SKM-1 treated with dmso at 0.1 percent for 144 hours (cell line): ENCODE data around the gene VPS29.
A peak's percentile ranks its signal among the peaks of the same experiment; 100 is the strongest.
"Not testable (repeated sequence)": the region's sequence is repeated elsewhere in the genome, so short reads cannot be mapped to it uniquely, and the experiment has no call there.

ENCODE experiments used
- DNase-seq: peaks from one replicate; lab custom pipeline; 2025; ENCODE audit not compliant: unreplicated experiment; lab: John Stamatoyannopoulos, UW

The VPS29 gene

DNA sequence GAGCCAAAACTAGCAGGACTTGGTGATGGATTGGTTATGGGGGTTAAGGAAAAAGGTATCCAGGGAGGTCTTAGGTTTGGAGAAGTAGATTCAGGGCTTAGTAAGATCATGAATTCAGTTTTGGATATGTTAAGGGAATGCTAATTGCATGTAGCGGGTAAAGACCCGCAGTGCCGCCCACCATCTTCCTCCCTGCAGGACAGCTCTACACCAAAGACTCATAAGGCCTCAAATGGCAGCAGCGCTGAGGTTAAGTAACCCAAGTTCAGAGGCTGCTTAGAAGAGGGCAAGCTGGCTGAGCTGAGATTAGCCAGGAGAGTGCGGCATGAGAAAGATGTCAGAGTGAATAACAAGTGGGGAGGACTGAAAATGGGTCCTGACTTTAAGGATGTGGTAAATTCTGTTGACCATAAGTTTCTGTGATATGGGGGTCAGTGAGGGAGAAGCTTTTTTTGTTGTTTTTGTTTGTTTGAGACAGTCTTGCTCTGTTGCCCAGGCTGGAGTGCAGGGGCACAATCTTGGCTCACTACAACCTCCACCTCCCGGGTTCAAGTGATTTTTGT, 26.4 kb upstream of the VPS29 start:
- no peak for DNase-seq

DNA sequence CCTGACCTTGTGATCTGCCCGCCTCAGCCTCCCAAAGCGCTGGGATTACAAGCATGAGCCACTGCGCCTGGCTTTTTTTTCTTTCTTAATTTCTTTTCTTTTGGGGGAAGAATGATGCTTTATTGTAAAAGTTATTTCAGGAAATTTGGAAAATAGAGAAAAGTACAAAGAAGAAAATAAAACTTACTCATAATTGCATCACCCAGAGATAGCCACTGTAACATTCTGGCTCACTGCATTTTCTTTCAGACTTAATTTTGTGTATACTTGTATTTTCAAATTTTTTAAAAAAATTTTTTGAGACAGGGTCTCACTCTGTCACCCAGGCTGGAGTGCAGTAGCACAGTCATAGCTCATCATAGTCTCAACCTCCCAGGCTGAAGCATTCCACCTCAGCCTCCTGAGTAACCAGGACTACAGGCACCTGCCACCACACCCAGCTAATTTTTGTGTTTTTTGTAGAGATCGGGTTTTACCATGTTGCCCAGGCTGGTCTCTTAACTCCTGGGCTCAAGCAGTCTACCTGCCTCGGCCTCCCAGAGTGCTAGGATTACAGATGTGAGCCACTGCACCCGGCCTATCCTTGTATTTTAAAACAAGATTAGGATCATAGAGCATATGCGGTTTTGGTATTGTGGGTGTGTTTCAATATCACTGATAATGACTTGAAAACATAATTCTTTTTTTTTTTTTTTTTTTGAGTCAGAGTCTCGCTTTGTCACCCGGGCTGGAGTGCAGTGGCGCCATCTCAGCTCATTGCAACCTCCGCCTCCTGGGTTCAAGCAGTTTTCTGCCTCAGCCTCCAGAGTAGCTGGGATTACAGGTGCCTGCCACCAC, 19.2 kb upstream of the VPS29 start:
- not testable (repeated sequence) for DNase-seq

DNA sequence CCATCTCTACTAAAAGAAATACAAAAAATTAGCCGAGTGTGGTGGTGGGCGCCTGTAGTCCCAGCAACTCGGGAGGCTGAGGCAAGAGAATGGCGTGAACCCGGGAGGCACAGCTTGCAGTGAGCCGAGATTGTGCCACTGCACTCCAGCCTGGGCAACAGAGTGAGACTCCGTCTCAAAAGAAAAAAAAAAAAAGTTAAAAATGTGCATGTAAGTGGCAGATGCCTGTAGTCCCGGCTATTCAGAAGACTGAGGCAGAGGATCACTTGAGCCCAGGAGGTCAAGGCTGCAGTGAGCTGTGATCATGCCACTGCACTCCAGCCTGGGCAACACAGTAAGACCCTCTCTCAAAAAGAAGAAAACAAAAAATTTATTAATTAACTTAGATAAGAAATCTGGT, 16.1 kb upstream of the VPS29 start:
- DNase-seq: not testable (repeated sequence)

DNA sequence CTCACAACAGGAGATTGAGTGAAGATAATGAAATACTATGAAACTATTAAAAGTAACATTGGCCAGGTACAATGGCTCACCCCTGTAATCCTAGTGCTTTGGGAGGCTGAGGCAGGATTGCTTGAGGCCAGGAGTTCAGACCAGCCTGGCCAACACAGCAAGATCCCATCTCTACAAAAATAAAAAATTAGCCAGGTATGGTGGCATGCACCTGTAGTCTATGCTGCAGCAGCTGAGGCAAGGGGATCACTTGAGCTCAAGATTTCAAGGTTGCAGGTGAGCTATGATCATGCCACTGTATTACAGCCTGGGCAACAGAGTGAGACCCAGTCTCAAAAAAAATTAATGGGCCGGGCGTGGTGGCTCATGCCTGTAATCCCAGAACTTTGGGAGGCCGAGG, 15.1 kb upstream of the VPS29 start:
- no peak for DNase-seq

DNA sequence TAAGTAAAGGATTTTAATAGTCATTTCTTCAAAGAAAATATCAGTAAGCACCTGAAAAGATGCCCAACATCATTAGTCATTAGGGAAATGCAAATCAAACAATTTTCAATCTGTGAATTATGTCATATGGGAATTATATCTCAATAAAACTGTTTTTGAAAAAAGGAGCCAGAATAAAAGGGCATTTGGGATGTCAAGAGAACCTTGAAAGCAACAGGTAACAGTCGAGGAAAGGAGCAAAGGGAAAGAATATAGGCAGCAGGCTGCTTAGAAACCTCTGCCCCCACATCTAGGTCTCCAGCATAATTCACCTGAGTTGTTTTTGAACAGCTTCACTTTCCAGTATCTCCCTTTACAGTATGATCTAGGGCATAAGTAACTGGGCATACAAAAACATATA, 12.5 kb upstream of the VPS29 start:
- DNase-seq: no peak

DNA sequence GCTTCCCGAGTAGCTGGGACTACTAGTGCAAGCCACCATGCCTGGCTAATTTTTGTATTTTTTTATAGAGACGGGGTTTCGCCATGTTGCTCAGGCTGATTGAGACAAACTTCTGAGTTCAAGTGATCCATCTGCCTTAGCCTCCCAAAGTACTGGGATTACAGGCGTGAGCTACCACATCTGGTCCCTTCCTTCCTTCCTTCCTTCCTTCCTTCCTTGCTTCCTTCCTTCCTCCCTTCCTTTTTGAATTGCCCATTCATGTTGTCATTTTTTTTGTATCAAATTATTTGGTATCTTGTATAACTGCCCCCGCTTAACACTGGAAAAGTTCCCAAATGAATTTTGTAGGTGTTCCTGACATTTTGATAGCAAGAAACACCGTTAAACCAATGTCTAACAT, 11.9 kb upstream of the VPS29 start:
- DNase-seq: no peak

DNA sequence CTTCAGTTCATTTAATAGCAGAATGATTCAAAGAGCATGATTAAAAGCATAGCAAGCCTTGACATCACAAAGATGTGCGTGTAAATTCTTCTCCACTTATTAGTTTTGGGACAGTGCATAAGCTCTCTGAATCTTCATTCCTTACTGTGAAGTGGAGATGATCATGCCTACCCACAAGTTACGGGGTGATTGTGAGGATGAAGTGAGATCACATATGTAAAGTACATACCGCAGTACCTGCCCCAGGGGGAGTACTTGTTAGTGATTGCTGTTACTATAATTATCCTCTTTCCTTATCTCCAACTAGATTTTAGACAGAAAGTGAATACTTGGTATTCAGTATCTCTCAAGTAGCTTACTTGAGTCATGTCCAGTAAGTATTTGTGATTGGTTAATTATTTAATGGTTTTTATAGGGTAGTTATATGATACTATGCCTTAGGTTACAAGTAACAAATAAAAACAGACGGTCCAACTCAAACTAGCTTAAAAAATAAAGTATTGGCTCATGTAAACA, 6.2 kb upstream of the VPS29 start:
- DNase-seq: no peak

- DNase-seq: no peak
Measured at GRCh38 chr12:110505332-110505731, 3.4 kb upstream of the VPS29 start.

DNA sequence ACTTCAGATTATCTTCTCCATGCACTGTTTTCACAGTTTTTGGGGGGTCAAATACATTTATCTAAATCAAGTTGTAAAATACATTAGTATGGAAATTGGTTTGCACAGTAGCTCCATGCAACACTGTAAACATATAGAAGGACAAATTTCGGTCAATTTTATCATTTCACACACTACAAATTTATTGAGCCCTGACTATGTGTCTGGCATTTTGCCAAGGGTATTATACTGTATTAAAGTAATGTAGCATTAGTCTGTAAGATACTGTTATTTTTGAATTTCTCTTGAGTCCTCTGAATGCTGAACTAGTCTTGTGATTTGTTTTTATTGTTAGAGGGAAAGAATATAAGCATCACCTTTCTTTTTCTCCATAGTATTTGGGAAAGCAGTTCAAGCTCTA, 1.5 kb upstream of the VPS29 start:
- no peak for DNase-seq

DNA sequence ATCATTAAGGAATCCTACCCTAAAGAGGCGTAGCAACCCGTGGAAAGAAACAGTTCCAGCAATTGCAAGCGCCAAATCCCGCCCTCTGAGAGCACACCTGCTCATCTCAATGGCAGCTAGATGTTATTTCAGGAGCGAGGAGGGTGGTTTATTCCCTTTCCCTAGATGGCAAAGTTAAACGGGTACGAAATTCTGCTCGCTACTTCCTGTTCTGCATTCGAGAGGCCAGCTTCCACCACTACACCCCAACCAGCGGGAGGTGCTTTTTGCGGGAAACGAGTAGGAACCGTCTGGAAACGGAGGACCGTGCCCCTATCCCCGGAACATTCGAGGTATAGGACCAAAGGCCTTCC, 536 bp downstream of the VPS29 start:
- peak; percentile 23 for DNase-seq

- peak; percentile 26 for DNase-seq
Measured at GRCh38 chr12:110498984-110499706, 2.8 kb downstream of the VPS29 start.

DNA sequence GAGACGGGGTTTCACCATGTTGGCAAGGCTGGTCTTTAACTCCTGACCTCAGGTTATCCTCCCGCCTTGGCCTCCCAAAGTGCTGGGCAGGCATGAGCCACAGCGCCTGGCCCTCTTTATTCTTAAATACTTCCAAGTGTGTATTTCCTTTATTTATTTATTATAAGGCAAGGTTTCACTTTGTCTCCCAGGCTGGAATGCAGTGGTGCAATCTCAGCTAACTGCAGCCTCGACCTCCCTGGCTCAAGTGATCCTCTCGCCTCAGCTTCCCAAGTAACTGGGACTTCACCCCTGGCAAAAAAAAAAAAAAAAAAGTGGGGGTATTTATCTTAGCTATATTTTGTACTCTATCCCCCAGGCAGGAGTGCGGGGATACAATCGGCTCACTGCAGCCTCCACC, 26.5 kb downstream of the VPS29 start:
- DNase-seq: no peak

GRCh38 chr12:110468214-110469048, 33.5 kb downstream of the VPS29 start, which contains the start of the genes FAM216A and GPN3:
Gene FAM216A (plus strand): TSS chr12:110468845. CDS start chr12:110468876, 31 bp downstream.
Gene GPN3 (minus strand): TSS chr12:110468257. CDS start chr12:110468203, 54 bp downstream.
- peak; percentile 79 for DNase-seq

GRCh38 chr12:110467847-110468213, 34.1 kb downstream of the VPS29 start:
- DNase-seq: no peak

DNA sequence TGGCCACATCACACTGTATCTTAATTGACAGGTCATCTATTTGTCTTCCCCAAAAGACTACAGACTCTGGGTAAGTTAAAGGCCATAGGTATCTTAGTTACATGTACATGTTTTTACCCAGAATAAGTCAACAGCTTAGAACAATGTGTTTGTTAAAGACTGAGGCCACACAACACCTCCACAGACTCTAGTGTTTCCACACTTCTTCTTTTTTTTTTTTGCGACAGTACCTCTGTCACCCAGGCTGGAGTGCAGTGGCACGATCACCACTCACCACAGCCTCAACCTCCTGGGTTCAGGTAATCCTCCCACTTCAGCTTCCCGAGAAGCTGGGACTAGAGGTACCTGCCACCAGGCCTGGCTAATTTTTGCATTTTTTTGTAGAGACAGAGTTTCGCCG, 35.1 kb downstream of the VPS29 start:
- no peak for DNase-seq

- not testable (repeated sequence) for DNase-seq
Measured at GRCh38 chr12:110465765-110466164, 36.1 kb downstream of the VPS29 start.

DNA sequence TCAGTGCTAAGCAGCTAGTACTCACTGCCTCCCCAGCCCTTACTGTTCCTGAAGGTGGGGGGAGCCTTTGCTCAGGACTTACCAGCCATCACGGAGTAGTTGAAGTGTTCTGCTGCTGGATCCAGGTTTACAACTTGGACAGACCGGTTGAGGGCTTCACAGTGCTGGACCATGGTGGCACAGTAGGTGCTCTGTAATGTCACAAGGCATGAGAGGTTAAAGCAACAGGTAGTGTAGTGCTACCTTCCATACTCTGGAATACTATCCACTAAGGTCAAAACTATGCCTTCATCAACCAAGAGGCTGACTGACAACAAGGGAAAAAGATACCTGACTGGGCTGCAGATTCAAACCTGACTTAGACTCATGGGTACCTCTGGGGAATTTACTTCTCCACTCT, 36.9 kb downstream of the VPS29 start:
- no peak for DNase-seq

GRCh38 chr12:110461189-110461588, 40.7 kb downstream of the VPS29 start:
- DNase-seq: not testable (repeated sequence)

DNA sequence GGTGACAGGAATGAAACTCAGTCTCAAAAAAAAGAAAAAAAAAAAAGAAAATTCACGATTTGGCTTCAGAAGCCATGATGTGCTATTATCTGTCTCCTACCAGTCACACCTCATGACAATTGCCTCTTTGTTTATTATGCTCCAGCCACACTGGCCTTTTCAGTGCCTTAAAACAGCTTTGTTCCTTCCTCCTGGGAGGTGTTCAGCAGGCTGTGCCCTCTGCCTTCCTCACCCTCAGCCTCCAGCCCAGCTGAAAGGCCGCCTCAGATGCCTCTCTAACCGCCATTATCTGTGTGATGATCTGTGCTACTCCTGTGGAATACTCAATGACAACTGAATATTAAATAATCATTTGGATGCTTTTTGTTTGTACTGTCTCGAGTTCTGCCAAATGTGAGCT, 43.2 kb downstream of the VPS29 start:
- DNase-seq: no peak

DNA sequence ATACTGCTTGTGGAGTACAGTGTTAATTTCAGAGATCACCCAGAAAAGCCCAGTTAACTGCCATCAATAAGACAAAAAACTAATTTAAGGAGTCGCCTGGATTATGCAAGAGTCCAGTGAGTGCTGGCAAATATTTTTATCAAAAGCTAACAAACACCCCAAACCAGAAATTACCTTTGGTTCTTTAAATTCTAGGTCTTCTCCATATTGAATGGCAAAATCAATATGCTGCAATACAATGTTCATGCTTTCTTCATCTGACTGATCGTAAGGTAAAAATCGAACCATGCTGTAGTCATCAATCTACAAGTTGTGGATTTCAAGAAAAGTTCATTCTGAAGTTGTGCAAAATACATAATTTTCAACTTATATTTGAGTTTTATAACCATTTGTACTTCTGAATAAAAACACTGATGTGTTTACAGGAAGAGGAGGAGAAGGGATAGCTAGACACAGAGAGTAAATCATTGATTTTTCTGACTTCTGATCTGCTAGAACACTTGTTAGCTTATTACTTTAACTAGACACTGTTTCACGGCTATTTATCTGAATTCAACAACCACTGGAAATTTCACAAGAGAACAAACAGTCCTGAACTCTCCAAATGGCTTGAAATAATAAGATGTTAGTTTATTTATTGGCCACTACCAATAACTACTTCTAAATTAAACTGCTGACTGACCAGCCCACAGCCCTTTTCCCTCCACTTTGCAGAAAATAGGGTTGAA, 48.2 kb downstream of the VPS29 start:
- DNase-seq: no peak
